Activated CD8-positive, alpha-beta memory T cell treated with anti-CD3 and anti-CD28 coated beads, Interleukin-2, amount 50 U/mL, for 4 hours (primary cell): ENCODE results near the gene SLC4A4.
"Not testable (repeated sequence)": the region's sequence is repeated elsewhere in the genome, so short reads cannot be mapped to it uniquely, and the experiment has no call there.

ENCODE experiments used
- DNase-seq: peaks from one replicate; pipeline ENCODE4 v3.0.0-alpha.2; 2020

Gene SLC4A4

DNA sequence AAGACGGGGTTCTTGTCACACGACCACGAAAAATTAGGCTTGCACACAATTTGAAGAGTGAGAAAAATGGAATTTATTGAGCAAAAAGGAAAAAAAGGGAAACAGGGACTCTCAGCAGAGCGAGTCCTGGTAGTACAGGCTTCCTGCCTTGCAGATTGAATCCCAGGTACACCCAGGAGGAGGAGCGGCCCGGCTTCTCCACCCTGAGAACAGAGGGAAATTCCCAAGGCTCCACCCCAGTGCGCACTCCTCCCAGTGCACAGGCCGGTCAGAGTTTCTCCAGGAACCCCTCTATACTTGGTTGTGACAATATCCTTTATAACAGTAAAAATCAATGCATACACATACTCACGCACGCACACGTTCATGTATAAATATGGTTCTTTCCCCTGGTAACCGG, 22.0 kb downstream of the SLC4A4 start:
- DNase-seq: no peak

DNA sequence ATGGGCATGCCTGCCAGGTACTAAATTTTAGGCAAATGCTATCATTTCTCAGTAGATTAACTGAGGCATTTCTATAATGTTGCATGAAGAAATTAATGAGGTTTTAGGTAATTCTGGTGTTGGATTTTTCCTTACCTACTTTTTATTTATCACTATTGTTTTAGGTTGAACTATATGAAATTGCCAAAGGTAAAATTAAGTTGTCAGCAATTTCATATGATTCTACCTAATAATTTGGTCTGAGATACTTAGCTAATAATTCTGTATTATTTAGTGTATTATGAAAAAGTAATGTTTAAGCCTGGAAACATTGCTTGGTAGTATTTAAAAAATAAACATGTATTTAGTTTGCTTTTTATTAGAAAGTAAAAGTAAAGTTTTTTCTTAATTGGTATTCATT, 22.7 kb downstream of the SLC4A4 start:
- no peak for DNase-seq

DNA sequence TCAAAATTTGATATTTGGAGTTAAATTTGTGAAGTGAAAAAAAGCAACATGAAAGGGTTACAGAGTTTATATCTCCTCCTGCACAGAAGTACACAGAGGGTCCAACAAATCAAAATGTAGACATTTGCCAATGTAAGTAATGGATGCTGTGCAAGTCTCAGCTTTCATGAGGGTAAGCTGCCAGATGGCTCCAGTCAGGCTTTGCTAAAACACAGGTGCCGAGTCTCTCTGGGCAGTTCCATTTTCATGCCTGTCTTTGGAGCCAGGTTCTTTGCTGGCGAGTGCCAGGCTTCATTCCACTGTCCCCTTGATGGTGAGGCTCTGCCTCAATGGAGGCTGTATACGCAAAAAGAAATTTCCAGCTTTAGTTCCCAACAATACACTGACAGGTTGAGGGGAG, 27.9 kb downstream of the SLC4A4 start:
- no peak for DNase-seq

DNA sequence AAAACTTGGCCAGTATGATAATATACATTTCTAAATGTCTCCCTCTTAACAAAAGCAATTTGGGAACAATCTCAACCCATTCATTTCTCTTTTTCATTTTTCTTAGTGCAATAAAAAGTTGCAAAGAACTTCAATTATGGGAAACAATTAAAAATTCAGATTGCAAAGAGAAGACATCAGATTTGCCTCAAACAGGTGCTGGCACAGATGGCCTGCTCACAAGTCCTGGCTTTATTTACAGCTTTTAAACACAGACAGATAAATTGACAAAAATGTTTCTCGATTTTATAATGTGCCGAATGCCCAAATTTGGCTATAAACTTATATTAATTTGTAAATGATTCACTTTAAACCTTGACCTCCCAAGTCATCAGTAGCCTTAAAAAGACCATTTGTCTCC, 28.7 kb downstream of the SLC4A4 start:
- DNase-seq: no peak

GRCh38 chr4:71368906-71369305, 30.1 kb downstream of the SLC4A4 start:
- no peak for DNase-seq

DNA sequence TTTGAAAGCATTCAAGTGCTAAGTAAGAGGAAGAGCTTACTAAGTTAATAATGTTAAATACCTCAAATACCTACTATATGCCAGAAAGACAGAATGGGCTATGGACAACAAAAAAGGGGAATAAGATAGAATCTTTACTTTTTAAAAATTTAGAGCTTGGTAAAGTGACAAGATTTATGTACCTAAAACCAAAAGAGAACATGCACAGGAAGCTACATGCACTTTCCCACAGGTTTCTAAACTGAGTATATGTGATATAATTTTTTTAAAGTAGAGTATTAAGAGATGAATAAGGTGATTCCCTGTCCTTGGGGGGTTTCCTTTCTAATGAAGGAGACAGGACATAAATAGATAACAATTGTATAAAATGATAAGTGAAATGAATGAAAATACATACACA, 30.7 kb downstream of the SLC4A4 start:
- no peak for DNase-seq

- DNase-seq: no peak
Measured at GRCh38 chr4:71375494-71375893, 36.7 kb downstream of the SLC4A4 start.

- DNase-seq: no peak
Measured at GRCh38 chr4:71377561-71377960, 38.7 kb downstream of the SLC4A4 start.

- DNase-seq: no peak
Measured at GRCh38 chr4:71379126-71379525, 40.3 kb downstream of the SLC4A4 start.

GRCh38 chr4:71380788-71381187, 42.0 kb downstream of the SLC4A4 start:
- no peak for DNase-seq

GRCh38 chr4:71382125-71382899, 43.5 kb downstream of the SLC4A4 start:
- no peak for DNase-seq

GRCh38 chr4:71382900-71383560, 44.2 kb downstream of the SLC4A4 start:
- no peak for DNase-seq

DNA sequence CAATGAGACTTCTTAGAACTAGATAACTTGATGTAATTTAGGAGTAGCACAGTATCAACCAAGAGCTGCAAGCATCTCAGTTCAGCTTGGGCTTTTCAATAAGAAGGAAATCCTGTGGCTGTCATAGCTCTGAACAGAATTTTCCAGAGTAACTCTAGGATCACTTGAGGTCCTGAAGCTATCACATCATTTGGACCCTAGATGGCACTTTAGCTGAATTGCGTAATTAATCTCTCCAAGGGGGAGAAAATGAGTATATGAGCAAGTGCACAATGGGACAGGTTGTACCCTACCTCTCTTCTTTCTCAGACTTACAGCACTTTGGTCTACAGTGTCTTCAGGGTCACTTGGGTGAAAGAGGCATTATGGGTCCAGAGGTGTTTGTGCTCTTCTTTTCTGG, 45.2 kb downstream of the SLC4A4 start:
- DNase-seq: no peak

DNA sequence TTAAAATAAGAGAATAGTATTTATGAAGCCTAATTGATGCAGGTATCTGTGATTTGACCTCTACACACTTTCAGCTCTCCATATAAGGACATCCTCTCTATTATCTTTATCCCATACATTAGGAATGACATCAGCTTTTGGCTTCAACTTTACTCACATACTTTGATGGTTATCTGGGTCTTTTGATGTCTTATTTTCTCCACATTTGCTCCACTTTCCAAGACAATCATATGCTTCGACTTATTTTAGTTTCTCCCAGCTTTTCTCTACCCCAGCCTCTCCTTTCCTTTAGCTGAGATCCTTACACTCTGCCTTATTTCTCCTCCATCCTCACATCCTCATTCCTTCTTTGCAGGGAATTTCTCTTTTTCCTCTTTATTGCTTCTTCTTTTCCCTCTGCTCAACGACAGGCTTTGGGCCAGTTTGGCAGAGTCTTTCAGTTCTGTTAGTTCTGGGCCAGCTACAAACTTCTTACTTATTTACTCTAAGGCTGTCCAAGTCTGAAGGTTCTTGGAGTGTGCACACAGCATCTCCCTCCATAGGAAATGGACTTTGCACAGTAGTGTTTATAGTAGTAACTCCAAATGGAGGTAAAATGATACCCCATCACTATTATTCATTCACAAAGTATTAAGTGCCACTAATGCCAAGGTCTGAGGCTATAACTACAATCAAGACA, 50.5 kb downstream of the SLC4A4 start:
- no peak for DNase-seq

DNA sequence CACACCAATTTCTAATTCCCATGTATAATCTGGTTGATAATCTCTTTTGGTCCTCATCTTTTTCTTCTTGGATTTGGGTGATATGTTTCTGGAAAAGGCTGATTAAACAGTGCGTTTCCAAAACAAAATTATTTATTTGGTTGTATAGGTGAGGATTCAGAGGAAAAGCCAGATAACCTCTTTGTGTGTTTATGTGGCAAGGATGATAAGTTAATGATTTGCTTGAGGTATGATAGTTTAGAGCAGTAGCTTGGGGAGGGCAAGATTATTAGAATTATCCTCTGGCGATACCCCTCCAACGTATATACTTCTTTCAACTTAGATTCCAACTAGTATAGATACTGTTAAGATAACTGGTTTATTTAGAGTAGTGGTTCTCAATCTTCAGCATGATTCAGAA, 53.3 kb downstream of the SLC4A4 start:
- DNase-seq: no peak

DNA sequence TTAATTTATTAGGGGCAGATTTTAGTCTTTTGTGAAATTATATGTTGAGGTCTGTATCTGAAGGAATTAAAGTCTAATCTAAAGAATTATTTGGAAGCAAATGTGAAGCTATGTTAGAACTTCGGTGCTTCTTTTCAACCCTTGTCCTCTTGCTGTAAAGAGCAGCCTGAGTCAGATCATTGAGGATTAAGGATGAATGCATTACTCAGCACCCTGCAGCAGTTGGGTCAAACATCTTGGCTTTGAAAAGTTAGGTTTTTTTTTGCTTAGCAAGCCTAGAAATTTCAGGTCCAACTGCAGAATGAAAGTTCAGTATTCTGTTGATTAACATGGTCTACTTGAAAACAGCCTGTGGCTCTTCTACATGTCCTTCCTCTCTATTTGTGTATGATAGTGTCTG, 57.6 kb downstream of the SLC4A4 start:
- no peak for DNase-seq

- no peak for DNase-seq
Measured at GRCh38 chr4:71400810-71401209, 62.0 kb downstream of the SLC4A4 start.

DNA sequence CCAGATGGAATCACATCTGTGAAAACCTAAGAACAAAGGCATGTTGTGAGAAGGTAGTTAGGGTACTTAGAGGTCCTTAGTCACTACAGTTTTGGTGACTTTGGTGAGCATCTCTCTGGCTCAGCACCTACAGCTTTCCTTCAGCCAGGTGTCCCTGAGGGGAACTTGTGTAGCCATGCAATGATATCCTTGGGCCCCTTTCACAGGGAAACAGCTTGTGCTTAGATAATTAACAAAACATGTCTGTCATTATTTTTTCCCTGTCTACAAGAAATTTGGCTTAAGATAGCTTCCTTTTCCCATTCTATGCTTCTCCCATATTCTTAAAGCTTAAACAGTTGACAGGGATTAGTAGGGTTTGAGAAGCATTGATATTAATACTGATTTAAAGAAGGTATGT, 63.8 kb downstream of the SLC4A4 start:
- no peak for DNase-seq

GRCh38 chr4:71404049-71404448, 65.2 kb downstream of the SLC4A4 start:
- DNase-seq: no peak

GRCh38 chr4:71405791-71406190, 67.0 kb downstream of the SLC4A4 start:
- DNase-seq: no peak

DNA sequence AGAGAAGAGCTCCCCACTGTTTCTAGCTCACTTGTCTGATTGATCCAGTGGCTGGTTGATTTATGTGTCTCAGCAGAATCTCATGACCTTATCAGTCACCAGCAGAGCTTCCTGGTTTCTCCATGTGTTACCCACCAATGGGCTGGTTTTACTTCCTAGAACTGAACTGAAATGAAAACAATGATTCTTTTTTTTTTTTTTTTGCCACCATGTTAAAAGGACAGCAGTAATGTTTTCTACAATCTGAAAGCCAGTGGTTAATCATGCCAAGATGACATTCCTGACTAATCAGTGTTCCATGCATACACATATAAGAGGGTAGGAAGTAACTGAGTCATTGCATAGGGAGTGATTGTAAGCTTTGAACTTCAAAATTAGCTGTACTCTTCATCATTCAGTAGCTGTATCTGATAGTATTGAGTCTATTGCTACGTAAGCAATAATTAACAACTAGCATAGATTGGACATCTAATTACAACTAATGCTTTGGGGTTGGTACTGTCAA, 67.7 kb downstream of the SLC4A4 start:
- no peak for DNase-seq

GRCh38 chr4:71408961-71409360, 70.1 kb downstream of the SLC4A4 start:
- not testable (repeated sequence) for DNase-seq

GRCh38 chr4:71411981-71412380, 73.2 kb downstream of the SLC4A4 start:
- no peak for DNase-seq

DNA sequence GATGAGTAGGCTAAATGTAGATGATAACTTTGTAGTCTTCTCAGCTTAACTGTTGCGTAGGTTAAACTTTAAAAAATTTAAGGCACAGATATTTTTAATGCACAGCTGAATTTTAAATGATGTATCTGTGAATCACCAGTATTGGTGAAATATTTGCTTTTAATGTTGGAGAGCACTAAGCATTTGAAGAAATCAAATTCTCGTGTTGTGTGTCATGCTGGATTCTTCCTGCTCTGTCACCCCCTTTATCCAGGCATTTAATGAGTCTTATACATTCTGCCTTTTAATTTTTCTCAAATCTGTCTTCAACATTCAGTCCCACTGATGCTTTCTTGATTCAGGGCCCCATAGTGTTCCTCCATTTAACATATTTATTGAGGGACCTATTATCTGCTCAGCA, 76.7 kb downstream of the SLC4A4 start:
- no peak for DNase-seq
